ENCODE measurements around the gene TRMO.

- TF ChIP-seq CTCF (IDR thresholded peaks at IDR 0.05; ENCODE audit: low read depth, low read length, poor library complexity, severe bottlenecking) = peak; percentile 81
- TF ChIP-seq EZH2phosphoT487 (IDR thresholded peaks at IDR 0.05; ENCODE audit: borderline replicate concordance, low read length) = no peak
These were observed 1.3 kb upstream of the TRMO start for GRCh38 chr9:97923529-97924108.

Measured in DOHH2 (cell line).